Measurements from ENCODE around the gene DSCAML1. TPM values are rescaled to one million over a fixed set of nuclear protein-coding genes. Genes with fewer than 3 reads are reported as not detected.

Gene DSCAML1
- total and polyA plus RNA-seq, 2 of the 8 experiments (the other 6 are each of a cell fraction or from before 2014, with no cell fraction given): 0.19 to 0.24 TPM

- TF ChIP-seq CHD7 (IDR thresholded peaks at IDR 0.05; ENCODE audit: insufficient replicate concordance, low read length) (no peak), EP300 (IDR thresholded peaks at IDR 0.05; ENCODE audit: borderline replicate concordance in 1 of 2, low read depth in 2 of 2, low read length in 2 of 2) (no peak)
Observed at GRCh38 chr11:117471776-117472175, 325.2 kb downstream of the DSCAML1 start (continued).

Data from H1 (cell line).